ENCODE results near the gene NPB. TPM values are rescaled to one million over a fixed set of nuclear protein-coding genes. Genes with fewer than 3 reads are reported as not detected.
A peak's percentile ranks its signal among the peaks of the same experiment; 100 is the strongest.

NPB gene
- total and polyA plus RNA-seq, 4 donors = 0.15 to 0.92 (median 0.55) TPM

GRCh38 chr17:81924557-81925532, 22.8 kb downstream of the NPB start:
- peak overlapping the region; percentile 71 for H3K27ac ChIP-seq (ENCODE audit: low read depth in 1 of 2, low read length in 2 of 2)
- no peak for TF ChIP-seq REST (IDR thresholded peaks at IDR 0.05)
- TF ChIP-seq GABPA (IDR thresholded peaks at IDR 0.05 in 1 of 2, conservative IDR thresholded peaks at IDR 0.05 in 1 of 2) = no peak
- peak; percentile 47 to 67 for TF ChIP-seq HNF4A (conservative IDR thresholded peaks at IDR 0.05)
- TF ChIP-seq SP1 (IDR thresholded peaks at IDR 0.05) = peak; percentile 38
- no peak for TF ChIP-seq CTCF (IDR thresholded peaks at IDR 0.05; ENCODE audit: low read depth, low read length, missing input control)
- TF ChIP-seq, protein P1, sequence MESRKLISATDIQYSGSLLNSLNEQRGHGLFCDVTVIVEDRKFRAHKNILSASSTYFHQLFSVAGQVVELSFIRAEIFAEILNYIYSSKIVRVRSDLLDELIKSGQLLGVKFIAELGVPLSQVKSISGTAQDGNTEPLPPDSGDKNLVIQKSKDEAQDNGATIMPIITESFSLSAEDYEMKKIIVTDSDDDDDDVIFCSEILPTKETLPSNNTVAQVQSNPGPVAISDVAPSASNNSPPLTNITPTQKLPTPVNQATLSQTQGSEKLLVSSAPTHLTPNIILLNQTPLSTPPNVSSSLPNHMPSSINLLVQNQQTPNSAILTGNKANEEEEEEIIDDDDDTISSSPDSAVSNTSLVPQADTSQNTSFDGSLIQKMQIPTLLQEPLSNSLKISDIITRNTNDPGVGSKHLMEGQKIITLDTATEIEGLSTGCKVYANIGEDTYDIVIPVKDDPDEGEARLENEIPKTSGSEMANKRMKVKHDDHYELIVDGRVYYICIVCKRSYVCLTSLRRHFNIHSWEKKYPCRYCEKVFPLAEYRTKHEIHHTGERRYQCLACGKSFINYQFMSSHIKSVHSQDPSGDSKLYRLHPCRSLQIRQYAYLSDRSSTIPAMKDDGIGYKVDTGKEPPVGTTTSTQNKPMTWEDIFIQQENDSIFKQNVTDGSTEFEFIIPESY (IDR thresholded peaks at IDR 0.05) = no peak
- no peak for TF ChIP-seq NR2F2 (IDR thresholded peaks at IDR 0.05)
- TF ChIP-seq FOXA2 (IDR thresholded peaks at IDR 0.05) = no peak
- no peak for TF ChIP-seq ATF3 (IDR thresholded peaks at IDR 0.05)
- TF ChIP-seq YY1 (IDR thresholded peaks at IDR 0.05) = no peak
- TF ChIP-seq EGR1 (IDR thresholded peaks at IDR 0.05; ENCODE audit: low read depth in 2 of 2) = no peak
- no peak for TF ChIP-seq FOXA1 (IDR thresholded peaks at IDR 0.05)
- TF ChIP-seq RXRA (IDR thresholded peaks at IDR 0.05) = peak; percentile 14 to 57
- TF ChIP-seq TAF1 (conservative IDR thresholded peaks at IDR 0.05) = no peak
- no peak for TF ChIP-seq JUND (IDR thresholded peaks at IDR 0.05)
- H3K27me3 ChIP-seq (ENCODE audit: control insufficient read depth in 4 of 4, insufficient read depth in 4 of 4, low read length in 3 of 4) = no peaks in the 10 kb centered on the region
- peaks cover 0 to 4% (median 2%) of the 10 kb centered on the region in 4 donors for H3K36me3 ChIP-seq (ENCODE audit: control insufficient read depth in 4 of 4, insufficient read depth in 3 of 4, low read depth in 1 of 4, low read length in 3 of 4)
- H3K4me1 ChIP-seq (ENCODE audit: control insufficient read depth in 4 of 4, insufficient read depth in 4 of 4, low read length in 3 of 4) = peaks cover 34 to 76% (median 50%) of the 10 kb centered on the region in 4 donors
- H3K9me3 ChIP-seq (ENCODE audit: control insufficient read depth in 4 of 4, low read length in 3 of 4) = no peaks in the 10 kb centered on the region
- DNase-seq (ENCODE audit: low spot score) = peak; percentile 68
- peak overlapping the region in 1 of 3 donors; percentile 15 for H3K4me3 ChIP-seq (ENCODE audit: low read depth in 1 of 3, low read length in 3 of 3)
- WGBS = 48% methylated on average over 21 of the region's 21 CpGs
- H3K9ac ChIP-seq (ENCODE audit: low read depth in 1 of 2, low read length in 2 of 2) = peak overlapping the region in 1 of 2 donors; percentile 5

All from liver (tissue), 9 donors.